ENCODE data around the gene MYO1E.

MYO1E gene

DNA sequence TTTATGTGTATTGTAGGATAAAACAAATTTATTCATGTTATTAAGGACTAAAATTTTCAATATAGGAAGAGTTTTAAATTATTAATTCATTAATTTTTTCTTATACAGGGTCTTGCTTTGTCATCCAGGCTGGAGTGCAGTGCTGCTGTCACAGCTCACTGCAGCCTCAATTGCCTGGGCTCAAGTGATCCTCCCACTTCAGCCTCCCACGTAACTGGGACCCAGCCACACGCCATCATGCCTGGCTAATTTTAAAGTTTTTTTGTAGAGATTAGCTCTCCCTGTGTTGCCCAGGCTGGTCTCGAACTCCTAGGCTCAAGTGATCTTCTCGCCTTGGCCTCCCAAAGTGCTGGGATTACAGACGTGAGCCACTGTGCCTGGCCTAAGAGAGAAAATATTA, 253.0 kb downstream of the MYO1E start:
- DNase-seq, result no peak

DNA sequence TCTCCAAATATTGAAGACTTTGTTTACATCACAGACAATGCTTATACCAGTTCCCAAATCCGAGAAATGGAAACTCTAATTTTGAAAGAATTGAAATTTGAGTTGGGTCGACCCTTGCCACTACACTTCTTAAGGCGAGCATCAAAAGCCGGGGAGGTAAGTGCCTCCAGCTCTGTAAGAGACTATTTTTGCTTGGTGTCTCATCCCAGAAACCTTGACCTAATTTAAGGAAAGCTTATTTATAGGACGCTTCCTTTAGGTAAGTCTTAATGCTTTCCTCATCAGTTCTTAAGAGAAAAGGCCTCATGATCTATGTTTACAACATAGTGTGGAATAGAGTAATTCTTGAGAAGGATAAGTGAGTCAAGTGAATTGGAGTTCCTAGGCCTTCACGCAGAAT, 255.9 kb downstream of the MYO1E start:
- no peak for DNase-seq

DNA sequence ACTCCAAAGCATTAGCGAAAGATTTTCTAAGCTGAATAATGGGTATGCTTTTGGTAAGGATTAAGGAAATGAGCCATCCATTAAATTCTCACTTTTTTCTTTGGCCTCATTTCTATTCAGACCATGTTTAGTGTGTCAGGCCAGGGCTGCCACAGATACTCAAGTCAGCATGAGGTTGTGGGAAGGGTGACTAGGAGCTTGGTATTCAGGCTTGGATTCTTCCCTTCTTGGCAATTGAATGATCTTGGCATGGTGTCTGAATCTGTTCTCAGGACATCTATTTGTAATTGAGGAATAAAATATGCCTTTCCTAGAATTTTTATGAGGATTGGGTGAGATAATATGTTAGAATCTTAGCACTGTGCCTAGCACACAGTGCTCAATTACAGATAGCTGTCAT, 256.5 kb downstream of the MYO1E start:
- DNase-seq, result no peak

DNA sequence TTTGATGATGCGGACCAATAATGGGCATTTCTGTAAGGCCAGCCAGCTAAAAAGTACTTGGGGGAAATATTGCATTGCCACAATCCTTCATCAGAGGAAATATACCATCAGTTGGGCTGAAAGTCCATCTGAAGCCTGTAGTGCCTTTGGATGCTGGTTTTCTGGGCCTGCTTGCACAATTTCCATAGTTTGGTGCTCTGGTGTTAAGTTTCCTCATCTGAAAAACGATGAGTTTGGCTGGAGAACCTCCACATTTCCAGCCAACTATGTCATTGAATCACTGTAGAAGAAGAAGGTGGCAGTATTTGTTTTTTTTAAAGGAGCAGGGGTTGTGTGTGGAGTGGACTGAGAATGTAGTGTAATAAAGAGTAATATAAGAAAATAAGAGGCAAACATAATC, 257.6 kb downstream of the MYO1E start:
- DNase-seq, result no peak

DNA sequence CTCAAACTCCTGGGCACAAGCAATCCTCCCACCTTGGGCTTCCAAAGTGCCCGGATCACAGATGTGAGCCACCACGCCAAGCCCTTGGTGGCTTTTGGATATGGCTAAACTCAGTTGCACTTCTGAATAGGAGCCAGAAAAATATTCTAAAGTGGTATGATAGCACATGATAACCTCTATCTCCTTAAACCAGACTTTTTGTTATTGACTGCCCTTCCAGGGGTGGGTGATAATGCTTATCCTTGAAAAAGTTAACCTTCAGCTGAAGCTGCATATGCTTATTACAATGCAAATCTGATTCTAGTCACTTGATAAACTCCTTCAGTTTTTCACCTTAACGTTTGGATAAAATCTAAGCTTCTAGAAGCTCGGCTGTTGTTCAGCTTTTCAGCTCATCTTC, 261.4 kb downstream of the MYO1E start:
- DNase-seq, result no peak

DNA sequence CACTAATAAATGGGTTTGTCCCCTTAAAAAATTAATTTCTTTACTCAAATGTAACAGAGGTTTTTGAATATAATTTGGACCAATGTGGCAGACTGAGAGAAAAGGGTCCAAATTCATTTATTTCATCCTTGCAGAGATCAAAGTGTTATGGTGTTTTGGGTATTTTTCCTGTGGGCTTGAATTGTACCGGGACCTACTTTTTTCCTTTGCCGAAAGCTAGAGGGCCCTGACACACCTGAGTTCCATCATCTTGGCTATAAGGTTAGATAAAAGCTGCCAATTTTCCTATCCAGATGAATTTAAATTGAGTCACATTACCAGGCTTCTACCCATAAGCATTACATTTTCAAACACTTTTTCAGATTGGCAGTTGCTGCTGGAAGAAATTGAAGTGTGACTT, 266.8 kb downstream of the MYO1E start:
- DNase-seq, result no peak

DNA sequence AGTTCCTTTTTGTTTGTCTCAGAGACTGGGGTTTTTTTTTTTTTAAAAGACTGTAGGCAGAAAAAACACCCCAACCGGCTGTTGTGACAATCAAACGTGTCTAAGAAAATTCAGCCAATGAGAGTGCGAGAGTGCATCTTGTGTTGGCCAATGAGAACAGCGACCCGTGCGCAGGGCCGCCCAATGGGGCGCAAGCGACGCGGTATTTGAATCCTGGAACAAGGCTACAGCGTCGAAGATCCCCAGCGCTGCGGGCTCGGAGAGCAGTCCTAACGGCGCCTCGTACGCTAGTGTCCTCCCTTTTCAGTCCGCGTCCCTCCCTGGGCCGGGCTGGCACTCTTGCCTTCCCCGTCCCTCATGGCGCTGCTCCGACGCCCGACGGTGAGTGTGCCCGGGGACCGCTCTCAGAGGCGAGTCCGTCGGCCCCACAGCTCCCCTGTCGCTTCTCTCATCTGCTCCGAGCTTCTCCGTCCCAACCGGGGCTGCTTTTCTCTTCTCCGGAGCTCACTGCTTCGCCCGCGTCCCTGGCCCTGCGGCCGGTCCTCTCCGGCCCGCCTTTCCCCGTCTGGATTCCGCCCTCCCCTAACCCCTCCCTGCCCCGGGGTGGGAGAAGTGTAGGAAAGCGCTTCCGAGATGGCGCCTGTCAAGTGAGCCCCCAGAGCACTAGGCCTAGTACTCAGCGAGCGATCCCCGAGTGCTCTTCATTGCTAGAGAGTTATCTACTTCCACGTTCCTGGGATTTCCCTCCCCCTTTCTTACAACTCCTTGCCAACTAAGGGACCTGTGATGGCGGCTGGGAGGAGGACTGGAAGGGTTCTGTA, 267.5 kb downstream of the MYO1E start, which contains the start of gene CCNB2:
Gene CCNB2, plus strand, starts transcription at position 235 of the 821 bp plus-strand sequence. Its CDS starts 123 bp downstream, at position 358.
- DNase-seq, result peak; percentile 49

DNA sequence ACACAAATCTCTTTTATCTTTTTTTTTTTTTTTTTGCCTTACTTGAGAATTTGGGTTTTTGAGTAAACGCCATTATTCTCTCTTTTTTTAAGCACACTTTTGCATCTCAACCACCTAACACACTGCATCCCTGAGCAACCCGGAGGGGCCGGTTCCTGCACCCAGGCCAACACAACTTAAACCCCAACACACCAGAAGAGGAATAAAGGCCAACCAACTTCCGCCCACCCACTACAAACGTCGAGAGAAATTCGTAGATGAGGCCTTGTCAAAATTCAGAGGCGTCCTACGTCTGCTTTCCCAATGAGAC, 268.1 kb downstream of the MYO1E start:
- DNase-seq, result no peak

DNA sequence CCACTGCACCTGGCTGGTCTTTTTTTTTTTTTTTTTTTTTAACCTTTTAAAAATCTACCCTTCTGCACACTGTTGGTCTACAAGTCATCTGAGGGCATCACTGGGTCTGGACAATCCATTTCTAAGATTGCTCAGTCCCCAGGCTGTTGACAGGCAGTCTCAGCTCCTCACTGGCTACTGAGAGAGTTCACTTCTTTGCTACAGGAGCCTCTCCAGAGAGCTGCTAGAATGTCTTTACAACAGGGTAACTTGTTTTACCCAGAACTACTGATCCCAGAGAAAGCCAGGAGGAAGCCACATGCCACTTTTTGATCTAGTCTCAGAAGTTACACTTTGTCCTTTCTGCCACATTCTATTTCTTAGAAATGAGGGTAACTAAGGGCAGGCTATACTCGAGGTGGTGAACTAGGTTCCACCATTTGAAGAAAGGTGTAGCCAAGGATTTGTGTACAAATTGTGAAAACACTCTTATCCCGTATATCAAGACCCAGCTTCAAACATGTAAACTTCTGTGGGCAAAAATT, 273.4 kb downstream of the MYO1E start:
- no peak for DNase-seq

DNA sequence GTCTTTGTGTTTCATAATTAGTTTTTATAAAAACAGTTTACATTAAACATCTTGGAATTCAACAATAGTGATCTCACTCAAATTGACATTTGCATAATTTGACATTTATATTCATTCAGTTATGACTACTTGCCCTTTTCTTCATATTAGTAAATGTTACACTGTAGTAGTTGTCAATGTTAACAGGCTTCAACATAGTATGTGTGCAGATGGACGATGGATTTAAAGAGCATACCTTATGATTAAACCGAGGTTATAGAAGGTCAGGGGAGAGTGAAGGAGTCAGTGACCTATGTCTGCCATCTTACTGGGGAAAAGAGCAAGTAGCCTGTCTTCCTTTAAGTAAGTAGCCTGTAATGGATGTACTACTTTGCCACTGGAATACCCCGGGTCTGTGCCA, 276.2 kb downstream of the MYO1E start:
- DNase-seq, result no peak

DNA sequence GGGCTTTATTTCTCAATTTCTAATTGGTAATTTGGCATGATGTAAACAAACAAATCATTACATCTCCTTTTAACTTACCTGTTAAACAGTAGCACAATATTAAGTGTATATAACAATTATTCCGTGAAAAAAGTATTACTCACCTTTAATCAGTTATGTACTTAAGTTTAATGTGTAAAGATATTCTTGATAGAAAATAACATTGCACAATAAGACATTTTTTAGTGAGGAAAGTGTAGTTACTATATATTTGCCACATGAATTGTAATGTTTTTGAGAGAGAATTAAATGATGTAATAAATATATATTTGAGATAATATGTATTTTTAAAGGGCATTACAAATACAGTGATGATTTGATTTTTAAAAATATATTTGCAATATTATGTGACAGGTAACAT, 278.6 kb downstream of the MYO1E start:
- no peak for DNase-seq

DNA sequence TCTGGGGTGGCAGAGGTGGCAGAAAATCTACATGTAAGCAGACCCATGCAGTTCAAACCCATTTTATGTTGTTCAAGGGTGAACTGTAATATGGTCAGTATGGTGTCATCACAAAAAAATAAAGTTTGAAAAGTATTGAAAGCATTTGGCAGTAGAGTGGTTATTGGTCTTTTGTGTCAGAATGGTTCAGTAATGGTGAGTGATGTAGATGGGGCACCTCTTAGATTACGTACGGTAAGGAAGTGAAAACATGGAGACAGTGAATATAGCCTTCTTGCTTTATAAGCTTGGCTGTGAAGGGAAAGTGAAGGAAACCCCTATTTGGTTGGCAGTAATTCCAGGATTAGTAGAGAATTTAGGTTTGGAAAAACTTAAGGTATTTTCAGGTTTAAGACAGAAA, 284.9 kb downstream of the MYO1E start:
- no peak for DNase-seq
